GM12878 (cell line): ENCODE results near the gene REXO1.

Experiments
- PAX5 ChIP-seq: IDR thresholded peaks from 2 replicates; pipeline ENCODE4 v1.6.1; 2011; ENCODE audit warnings: low read depth, low read length, borderline replicate concordance
- SIX5 ChIP-seq: IDR thresholded peaks from 2 replicates; pipeline ENCODE4 v1.6.1; 2011; ENCODE audit warnings: mild to moderate bottlenecking, low read depth, low read length, moderate library complexity; ENCODE audit not compliant: severe bottlenecking
- TCF7 ChIP-seq: IDR thresholded peaks from 2 replicates; pipeline ENCODE4 v1.6.1; 2014; ENCODE audit warnings: antibody characterized with exemption, borderline replicate concordance

GRCh38 chr19:1775951-1776605 is 72.2 kb downstream of the REXO1 start:
- TF ChIP-seq TCF7 (no peak), SIX5 (no peak), PAX5 (no peak)
